IMR-90 (cell line): ENCODE data around the gene FXYD1. TPM values are rescaled to one million over a fixed set of nuclear protein-coding genes. Genes with fewer than 3 reads are reported as not detected.

Source experiments
- ATAC-seq: fragments of 200-7000 bp; cut with Tn5 transposase; 2 replicates; pipeline ENCODE4 v1.9.1; 2020; ENCODE audit warnings: low read depth, mild to moderate bottlenecking, moderate library complexity
- BruUV-seq: library from RNA; stranded (reverse); fragments of 400-500 nt; replicated peaks from 2 replicates; lab custom pipeline; 2021; lab: Mats Ljungman, UMichigan
- CTCF ChIA-PET: fragments of 300-600 bp; formaldehyde crosslinking; extraction: SDS; loops from one replicate; lab custom pipeline; 2021; ENCODE audit warnings: antibody characterized with exemption; lab: Yijun Ruan, JAX
- POLR2A ChIA-PET: fragments of 300-600 bp; sonication (Branson Sonifier 250); formaldehyde crosslinking; loops from one replicate; lab custom pipeline; 2022; ENCODE audit warnings: antibody characterized with exemption; ENCODE audit not compliant: unreplicated experiment; lab: Charles Lee
- DNase-seq: peaks from one replicate; pipeline ENCODE4 v3.0.0; 2013
- H2AFZ ChIP-seq: replicated peaks from 2 replicates; pipeline ENCODE3; 2013; ENCODE audit warnings: low read length, mild to moderate bottlenecking; ENCODE audit not compliant: poor library complexity
- H2AK5ac ChIP-seq: 2 replicates; pipeline ENCODE4 v1.6.1; 2013; ENCODE audit warnings: low read depth, low read length, inconsistent platforms
- H2AK9ac ChIP-seq: replicated peaks from 2 replicates; pipeline ENCODE3; 2013; ENCODE audit warnings: mild to moderate bottlenecking, low read depth, low read length, moderate library complexity; ENCODE audit not compliant: poor library complexity
- H2BK120ac ChIP-seq: 2 replicates; pipeline ENCODE4 v1.6.1; 2013; ENCODE audit warnings: low read depth, low read length, inconsistent platforms
- H2BK15ac ChIP-seq: 3 replicates; pipeline ENCODE4 v1.6.1; 2013; ENCODE audit warnings: low read depth, low read length, inconsistent platforms
- H2BK20ac ChIP-seq: 2 replicates; pipeline ENCODE4 v1.6.1; 2013; ENCODE audit warnings: low read depth, mild to moderate bottlenecking, inconsistent platforms, low read length, moderate library complexity
- H2BK5ac ChIP-seq: 2 replicates; pipeline ENCODE4 v1.6.1; 2013; ENCODE audit warnings: mild to moderate bottlenecking, low read depth, low read length, inconsistent platforms; ENCODE audit not compliant: poor library complexity, severe bottlenecking
- H3K14ac ChIP-seq: replicated peaks from 2 replicates; pipeline ENCODE4 v1.6.1; 2013; ENCODE audit warnings: low read depth, low read length, inconsistent platforms
- H3K18ac ChIP-seq: 2 replicates; pipeline ENCODE4 v1.6.1; 2013; ENCODE audit warnings: low read depth, low read length, control low read depth
- H3K23ac ChIP-seq: 2 replicates; pipeline ENCODE4 v1.6.1; 2013; ENCODE audit warnings: low read depth, low read length, inconsistent platforms
- H3K27ac ChIP-seq: 2 replicates; pipeline ENCODE4 v1.5.1; 2013; ENCODE audit warnings: mild to moderate bottlenecking, control low read depth, low read length; ENCODE audit not compliant: insufficient read depth
- H3K27me3 ChIP-seq: 2 replicates; pipeline ENCODE4 v1.6.1; 2013; ENCODE audit warnings: low read length; ENCODE audit not compliant: control insufficient read depth, insufficient read depth
- H3K36me3 ChIP-seq: 2 replicates; pipeline ENCODE4 v1.6.1; 2013; ENCODE audit warnings: low read length, mixed read lengths; ENCODE audit not compliant: control insufficient read depth, insufficient read depth
- H3K4ac ChIP-seq: 2 replicates; pipeline ENCODE4 v1.6.1; 2013; ENCODE audit warnings: low read depth, low read length, inconsistent platforms
- H3K4me1 ChIP-seq: 2 replicates; pipeline ENCODE4 v1.6.1; 2013; ENCODE audit warnings: low read length, mixed read lengths; ENCODE audit not compliant: control insufficient read depth, insufficient read depth
- H3K4me2 ChIP-seq: 2 replicates; pipeline ENCODE4 v1.6.1; 2013; ENCODE audit warnings: low read depth, mild to moderate bottlenecking, control low read depth, low read length, moderate library complexity
- H3K4me3 ChIP-seq: 2 replicates; pipeline ENCODE4 v1.5.1; 2013; ENCODE audit warnings: low read depth, mild to moderate bottlenecking, control low read depth, low read length, moderate library complexity; ENCODE audit not compliant: insufficient read depth
- H3K56ac ChIP-seq: 2 replicates; pipeline ENCODE4 v1.6.1; 2013; ENCODE audit warnings: low read length, inconsistent platforms; ENCODE audit not compliant: insufficient read depth; ENCODE audit errors: extremely low read depth
- H3K79me1 ChIP-seq, 2 experiments: 2 replicates each; pipeline ENCODE4 v1.6.1; 2013; ENCODE audit warnings: low read length in 2 of 2, inconsistent platforms in 1 of 2, low read depth in 1 of 2
- H3K9ac ChIP-seq: 2 replicates; pipeline ENCODE4 v1.6.1; 2013; ENCODE audit warnings: low read depth, low read length, control low read depth
- H3K9me1 ChIP-seq: 2 replicates; pipeline ENCODE4 v1.6.1; 2013; ENCODE audit warnings: low read length, inconsistent platforms; ENCODE audit not compliant: insufficient read depth
- H3K9me3 ChIP-seq: 2 replicates; pipeline ENCODE4 v1.6.1; 2013; ENCODE audit warnings: low read length; ENCODE audit not compliant: control insufficient read depth, insufficient read depth
- H4K20me1 ChIP-seq: 2 replicates; pipeline ENCODE4 v1.6.1; 2013; ENCODE audit warnings: low read length, inconsistent platforms; ENCODE audit not compliant: insufficient read depth
- H4K5ac ChIP-seq: 2 replicates; pipeline ENCODE4 v1.6.1; 2013; ENCODE audit warnings: mild to moderate bottlenecking, low read depth, low read length, control low read depth
- H4K8ac ChIP-seq, 2 experiments: 2 replicates each; pipeline ENCODE4 v1.6.1; 2013; ENCODE audit warnings: low read depth in 2 of 2, low read length in 2 of 2, control low read depth in 1 of 2, inconsistent platforms in 1 of 2
- H4K91ac ChIP-seq: 2 replicates; pipeline ENCODE4 v1.6.1; 2013; ENCODE audit warnings: low read depth, low read length, inconsistent platforms; ENCODE audit not compliant: insufficient read depth
- BHLHE40 ChIP-seq: fragments of 150-350 bp; IDR thresholded peaks from 2 replicates; pipeline ENCODE4 v1.6.1; 2016; ENCODE audit warnings: mild to moderate bottlenecking, low read depth, low read length
- CEBPB ChIP-seq: IDR thresholded peaks from 2 replicates; pipeline ENCODE4 v1.6.1; 2012; ENCODE audit warnings: low read depth, low read length, improper control_type of control experiment
- CHD1 ChIP-seq: IDR thresholded peaks from 2 replicates; pipeline ENCODE4 v1.6.1; 2012; ENCODE audit warnings: low read depth, low read length, improper control_type of control experiment
- CTCF ChIP-seq: conservative IDR thresholded peaks from 2 replicates; pipeline ENCODE4 v1.5.1; 2012; ENCODE audit warnings: mild to moderate bottlenecking, low read depth, low read length, improper control_type of control experiment
- ELK1 ChIP-seq: fragments of 150-350 bp; IDR thresholded peaks from 2 replicates; pipeline ENCODE4 v1.6.1; 2016; ENCODE audit warnings: low read depth, mild to moderate bottlenecking, low read length, moderate library complexity, borderline replicate concordance
- FOS ChIP-seq: fragments of 150-350 bp; IDR thresholded peaks from 2 replicates; pipeline ENCODE4 v1.6.1; 2016; ENCODE audit warnings: low read depth, low read length
- MAFK ChIP-seq: IDR thresholded peaks from 2 replicates; pipeline ENCODE4 v1.6.1; 2012; ENCODE audit warnings: low read depth, low read length, improper control_type of control experiment
- MAZ ChIP-seq: IDR thresholded peaks from 2 replicates; pipeline ENCODE4 v1.6.1; 2012; ENCODE audit warnings: low read depth, mild to moderate bottlenecking, low read length, improper control_type of control experiment, moderate library complexity, borderline replicate concordance
- MXI1 ChIP-seq: IDR thresholded peaks from 2 replicates; pipeline ENCODE4 v1.6.1; 2012; ENCODE audit warnings: low read depth, mild to moderate bottlenecking, low read length, moderate library complexity, borderline replicate concordance
- NFE2L2 ChIP-seq: fragments of 150-350 bp; IDR thresholded peaks from 2 replicates; pipeline ENCODE4 v1.6.1; 2016; ENCODE audit warnings: low read depth, mild to moderate bottlenecking, low read length
- POLR2A ChIP-seq: IDR thresholded peaks from 2 replicates; pipeline ENCODE4 v1.6.1; 2012; ENCODE audit warnings: mild to moderate bottlenecking, low read depth, low read length
- RAD21 ChIP-seq: IDR thresholded peaks from 2 replicates; pipeline ENCODE4 v1.6.1; 2012; ENCODE audit warnings: low read length, improper control_type of control experiment
- RCOR1 ChIP-seq: IDR thresholded peaks from 2 replicates; pipeline ENCODE4 v1.6.1; 2012; ENCODE audit warnings: mild to moderate bottlenecking, low read length, improper control_type of control experiment; ENCODE audit not compliant: insufficient replicate concordance
- RFX5 ChIP-seq: IDR thresholded peaks from 2 replicates; pipeline ENCODE4 v1.8.0; 2012; ENCODE audit warnings: low read depth, mild to moderate bottlenecking, low read length, moderate library complexity
- SMC3 ChIP-seq: fragments of 150-350 bp; IDR thresholded peaks from 2 replicates; pipeline ENCODE4 v1.6.1; 2016; ENCODE audit warnings: low read depth, mild to moderate bottlenecking, antibody characterized with exemption, low read length, moderate library complexity
- USF2 ChIP-seq: fragments of 150-350 bp; IDR thresholded peaks from 2 replicates; pipeline ENCODE4 v1.6.1; 2017; ENCODE audit warnings: mild to moderate bottlenecking, antibody characterized with exemption, low read length, low read depth
- WGBS, 2 experiments: methylation state at CpG; one replicate each; pipeline versions ENCODE4 v1.1.5 to v1.1.7; 2013; ENCODE audit warnings: missing lambda C conversion rate in 2 of 2; ENCODE audit not compliant: insufficient read length in 1 of 2; ENCODE audit errors: extremely low coverage in 2 of 2; 5-methylcytosine and 5-hydroxymethylcytosine counted together
- dilution Hi-C: fragments of 300-500 bp; cut with HindIII; formaldehyde crosslinking; loops from one replicate; pipeline ENCODE4 v1.14.3; 2018; ENCODE audit warnings: low sequenced_read_pairs; ENCODE audit not compliant: unreplicated experiment
- in situ Hi-C: fragments of 300-500 bp; cut with MboI; formaldehyde crosslinking; loops from 3 replicates; pipeline ENCODE4 v1.14.3; 2019; ENCODE audit warnings: low sequenced_read_pairs, inconsistent platforms, mixed read lengths
- intact Hi-C: fragments of 100-400 bp; cut with micrococcal nuclease; formaldehyde crosslinking; loops from 2 replicates; pipeline ENCODE4 v1.10.0; 2022
- polyA plus RNA-seq, 3 experiments: library from polyadenylated mRNA; depleted of rRNA; stranded (reverse); fragments of >200 nt; gene quantifications; 2 replicates each; pipeline ENCODE4 v1.2.3, GENCODE V29; 2012; ENCODE audit warnings: low replicate concordance in 1 of 3
- total RNA-seq: library from RNA; depleted of rRNA; stranded (reverse); fragments of >200 nt; gene quantifications from 2 replicates; pipeline ENCODE4 v1.2.3, GENCODE V29; 2012

FXYD1 gene
- total and polyA plus RNA-seq, 2 of the 4 experiments (the other 2 are of a cell fraction): 0.18 to 3.9 TPM

- Histone ChIP-seq H4K20me1 (no peaks in the 10 kb centered on the region), H3K9ac (no peak overlapping the region), H3K18ac (no peak overlapping the region), H2BK120ac (no peak overlapping the region), H3K9me1 (no peaks in the 10 kb centered on the region), H2BK20ac (no peak overlapping the region), H3K23ac (no peak overlapping the region), H4K5ac (no peak overlapping the region), H3K56ac (no peak overlapping the region), H2AFZ (no peak overlapping the region), H3K14ac (no peak overlapping the region), H3K9me3 (no peaks in the 10 kb centered on the region; the same call in 1 of the 2 replicates), H2AK9ac (no peak overlapping the region), H3K36me3 (no peaks in the 10 kb centered on the region), H3K4me2 (no peak overlapping the region), H3K4me3 (no peak overlapping the region), H2AK5ac (no peak overlapping the region), H3K27ac (no peak overlapping the region), H2BK5ac (no peak overlapping the region), H3K79me1 (no peaks in the 10 kb centered on the region), H3K27me3 (peaks cover 2% of the 10 kb centered on the region; the same call in 1 of the 2 replicates), H3K4ac (no peak overlapping the region), H3K4me1 (no peaks in the 10 kb centered on the region), H4K91ac (no peak overlapping the region), H4K8ac (no peak overlapping the region), H2BK15ac (no peak overlapping the region)
- CTCF ChIA-PET: no interaction called here
- in situ Hi-C loops: no loop called here
- BruUV-seq: no TSS peak
- intact Hi-C loops: no loop called here
- POLR2A ChIA-PET: no interaction called here
- no CpG with 5 or more reads among the region's 2 CpGs for WGBS, 2 experiments
- TF ChIP-seq ELK1 (no peak), MAFK (no peak), CTCF (no peak), CHD1 (no peak), RAD21 (no peak), POLR2A (no peak), NFE2L2 (no peak), FOS (no peak), USF2 (no peak), SMC3 (no peak), MXI1 (no peak), BHLHE40 (no peak), CEBPB (no peak), RFX5 (no peak), MAZ (no peak), RCOR1 (no peak)
- dilution Hi-C loops: no loop called here
- DNase-seq: no peak
- ATAC-seq: no peak
Observed at GRCh38 chr19:35178701-35179100, 40.1 kb downstream of the FXYD1 start.
